GM21423 (cell line): ENCODE results near the gene OR5AS1.
"Not testable (repeated sequence)": the region's sequence is repeated elsewhere in the genome, so short reads cannot be mapped to it uniquely, and the experiment has no call there.

ENCODE experiments used
- ATAC-seq: cut with Tn5 transposase; IDR thresholded peaks from one replicate; pipeline ENCODE4 v1.9.1; 2021; ENCODE audit warnings: mild to moderate bottlenecking, moderate library complexity; ENCODE audit not compliant: unreplicated experiment

Gene OR5AS1

DNA sequence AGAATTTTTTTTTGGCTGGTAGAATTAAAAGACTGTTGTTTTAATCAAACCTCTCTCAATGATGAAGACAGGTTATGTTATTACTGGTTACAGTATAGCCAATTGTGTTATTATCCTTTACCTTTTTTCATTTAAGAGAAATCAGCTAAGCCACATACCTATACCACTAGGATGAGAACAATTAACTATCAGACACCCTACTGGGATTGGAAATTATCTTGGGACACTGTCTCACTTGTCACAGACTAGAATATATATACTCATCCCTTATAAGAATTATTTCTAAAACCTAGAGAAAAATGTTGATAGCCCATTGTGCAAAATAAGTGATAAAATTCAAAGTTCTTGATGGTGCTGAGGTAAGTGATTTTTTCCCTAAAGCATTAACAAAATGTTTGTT is at the start of gene OR5AS1:
Gene OR5AS1 (plus strand): TSS at position 301 of the 400 bp plus-strand sequence. CDS start 2,765 bp downstream, outside the sequence.
- ATAC-seq: no peak

DNA sequence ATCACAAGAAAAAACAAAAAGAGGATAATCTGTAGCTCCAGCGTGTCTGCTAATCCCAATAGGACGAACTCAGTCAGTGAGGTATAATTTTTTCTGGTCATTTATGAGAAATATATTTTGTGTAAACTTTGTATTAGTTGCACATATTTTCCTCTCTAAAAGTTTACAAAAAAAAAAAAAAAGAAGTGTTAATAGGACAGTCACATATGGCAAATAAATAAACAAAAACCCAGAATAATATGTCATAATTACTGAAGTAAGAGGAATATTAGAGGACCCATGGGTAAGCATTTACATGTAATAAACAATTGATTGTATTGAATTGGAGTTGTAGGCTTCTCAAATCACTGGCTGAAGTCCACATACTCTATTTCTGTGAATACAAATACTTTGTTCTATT is 32.9 kb upstream of the OR5AS1 start, which contains the start of gene OR5F1:
Gene OR5F1 (minus strand): TSS at position 101 of the 400 bp plus-strand sequence. CDS start 0 bp downstream, at position 101.
- ATAC-seq: no peak

DNA sequence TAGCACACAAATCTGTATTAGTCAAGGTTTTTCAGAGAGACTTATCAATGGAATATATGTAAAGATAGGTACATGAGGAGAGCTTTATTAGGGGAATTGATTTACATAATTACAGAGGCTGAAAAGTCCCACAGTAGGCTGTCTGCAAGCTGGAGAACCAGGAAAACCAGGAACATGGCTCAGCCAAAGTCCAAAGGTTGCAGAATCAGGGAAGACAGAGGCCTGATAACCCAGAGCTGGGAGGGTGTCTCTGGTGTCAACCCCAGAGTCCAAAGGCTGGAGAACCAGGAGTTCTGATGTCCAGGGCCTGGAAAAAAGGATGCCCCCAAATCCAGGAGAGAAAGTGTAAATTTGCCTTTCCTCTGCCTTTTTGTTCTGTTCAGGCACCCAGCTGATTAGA is 16.7 kb upstream of the OR5AS1 start:
- no peak for ATAC-seq

DNA sequence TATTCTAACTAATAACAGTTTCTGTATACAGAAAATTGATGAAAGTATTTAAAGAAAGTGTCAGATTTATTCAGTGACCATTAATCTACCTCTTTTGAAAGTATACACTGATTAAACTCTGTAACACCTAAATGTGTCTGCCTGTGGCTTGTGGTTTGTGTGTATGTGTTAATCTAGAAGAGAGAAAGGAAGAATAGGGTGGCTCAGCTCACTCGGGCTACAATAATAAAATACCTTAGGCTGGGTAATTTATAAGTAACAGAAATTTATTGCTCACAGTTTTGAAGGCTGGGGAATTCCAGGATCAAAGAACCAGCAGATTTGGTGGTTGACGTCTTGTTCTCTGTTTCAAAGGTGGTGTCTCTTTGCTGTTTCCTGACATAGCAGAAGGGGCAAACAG is 13.6 kb upstream of the OR5AS1 start:
- no peak for ATAC-seq

DNA sequence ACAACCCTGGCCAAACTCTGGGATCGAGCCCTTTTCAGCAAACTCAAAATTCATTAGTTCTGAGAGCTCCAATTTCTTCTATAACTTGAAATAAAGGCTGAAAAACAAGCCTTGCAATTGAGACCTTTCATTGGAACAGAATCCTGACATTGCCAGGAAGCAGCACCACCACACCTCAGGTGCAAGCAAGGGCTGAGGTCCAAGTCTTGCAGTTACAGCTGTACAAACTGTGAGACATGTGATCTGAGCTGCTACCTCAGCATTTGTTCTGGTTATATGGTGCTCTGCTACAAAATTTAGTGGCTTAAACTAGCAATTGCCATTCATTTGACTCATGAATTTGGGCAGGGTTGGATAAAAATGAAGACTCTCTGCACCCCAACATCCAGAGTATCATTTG is 18.1 kb downstream of the OR5AS1 start:
- ATAC-seq: no peak

DNA sequence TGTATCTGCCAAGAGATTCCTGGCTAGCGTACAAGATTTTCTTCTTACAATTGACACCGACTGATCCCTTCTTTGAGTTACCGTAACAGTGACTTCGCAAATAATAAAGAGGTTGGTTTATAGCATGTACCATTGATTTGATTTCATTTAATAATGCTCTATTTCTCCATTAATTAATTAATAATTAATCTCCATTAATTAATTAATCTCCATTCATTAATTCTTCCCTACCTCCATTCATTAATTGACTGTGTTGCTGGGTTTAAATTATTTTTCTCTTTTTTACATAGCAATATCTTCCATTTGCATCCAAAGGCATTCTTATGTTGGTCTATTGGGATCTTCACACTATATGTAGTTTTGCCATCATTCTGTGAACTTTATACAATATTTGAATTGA is 21.0 kb downstream of the OR5AS1 start:
- no peak for ATAC-seq

DNA sequence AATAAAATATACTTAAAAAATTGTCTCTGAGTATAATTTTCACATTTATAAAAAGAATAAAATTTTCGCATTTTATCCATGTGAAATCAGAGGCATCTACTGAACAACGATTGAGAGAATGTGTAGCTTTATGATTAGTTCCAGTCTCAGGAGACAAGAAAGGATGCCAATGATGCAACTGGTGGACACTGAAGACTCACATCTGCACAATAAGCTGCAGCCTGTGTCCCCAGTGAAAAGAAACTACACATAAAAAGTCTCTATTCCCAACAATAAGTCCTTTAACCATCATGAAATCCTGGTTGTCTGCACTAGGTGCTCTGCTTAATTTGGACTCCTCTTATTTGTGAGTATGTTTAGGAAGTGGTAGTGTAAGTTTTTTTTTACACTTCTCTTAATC is 22.0 kb downstream of the OR5AS1 start:
- ATAC-seq: no peak

DNA sequence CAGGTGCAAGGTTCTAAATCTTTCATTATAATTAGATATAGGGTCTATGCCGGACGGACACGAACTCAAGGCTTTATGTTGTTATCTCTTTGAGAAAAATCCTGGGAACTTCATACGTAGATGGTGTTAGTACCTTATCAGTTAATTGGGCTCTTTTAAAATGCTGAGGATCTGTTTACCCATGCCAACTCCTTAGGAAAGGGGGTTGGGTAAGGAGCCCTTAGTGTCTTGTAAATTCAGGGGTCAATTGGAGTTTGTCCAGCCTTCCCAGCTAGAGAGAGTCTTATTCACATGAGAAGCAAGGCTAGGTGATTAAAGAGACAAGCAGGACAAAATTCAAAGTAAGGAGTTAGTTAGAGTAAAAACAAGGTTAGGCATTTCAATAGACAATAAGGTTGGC is 28.9 kb downstream of the OR5AS1 start:
- ATAC-seq: not testable (repeated sequence)

DNA sequence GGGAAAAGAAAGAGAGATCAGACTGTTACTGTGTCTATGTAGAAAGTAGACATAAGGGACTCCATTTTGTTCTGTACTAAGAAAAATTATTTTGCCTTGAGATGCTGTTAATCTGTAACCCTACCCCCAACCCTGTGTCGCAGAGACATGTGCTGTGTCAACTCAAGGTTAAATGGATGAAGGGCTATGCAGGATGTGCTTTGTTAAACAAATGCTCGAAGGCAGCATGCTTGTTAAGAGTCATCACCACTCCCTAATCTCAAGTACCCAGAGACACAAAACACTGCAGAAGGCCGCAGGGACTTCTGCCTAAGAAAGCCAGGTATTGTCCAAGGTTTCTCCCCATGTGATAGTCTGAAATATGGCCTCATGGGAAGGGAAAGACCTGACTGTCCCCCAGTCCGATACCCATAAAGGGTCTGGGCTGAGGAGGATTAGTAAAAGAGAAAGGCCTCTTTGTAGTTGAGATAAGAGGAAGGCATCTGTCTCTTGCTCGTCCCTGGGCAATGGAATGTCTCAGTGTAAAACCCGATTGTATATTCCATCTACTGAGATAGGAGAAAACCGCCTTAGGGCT is 30.3 kb downstream of the OR5AS1 start:
- ATAC-seq: not testable (repeated sequence)

DNA sequence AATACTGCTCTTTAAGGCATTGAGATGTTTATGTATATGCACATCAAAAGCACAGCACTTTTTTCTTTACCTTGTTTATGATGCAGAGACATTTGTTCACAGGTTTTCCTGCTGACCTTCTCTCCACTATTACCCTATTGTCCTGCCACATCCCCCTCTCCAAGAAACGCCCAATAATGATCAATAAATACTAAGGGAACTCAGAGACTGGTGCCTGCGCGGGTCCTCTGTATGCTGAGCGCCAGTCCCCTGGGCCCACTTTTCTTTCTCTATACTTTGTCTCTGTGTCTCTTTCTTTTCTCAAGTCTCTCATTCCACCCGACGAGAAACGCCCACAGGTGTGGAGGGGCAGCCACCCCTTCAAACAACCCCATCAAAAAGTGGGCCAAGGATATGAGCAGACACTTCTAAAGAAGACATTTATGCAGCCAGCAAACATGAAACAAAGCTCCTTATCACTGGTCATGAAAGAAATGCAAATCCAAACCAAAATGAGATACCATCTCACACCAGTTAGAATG is 30.9 kb downstream of the OR5AS1 start:
- ATAC-seq: not testable (repeated sequence)

DNA sequence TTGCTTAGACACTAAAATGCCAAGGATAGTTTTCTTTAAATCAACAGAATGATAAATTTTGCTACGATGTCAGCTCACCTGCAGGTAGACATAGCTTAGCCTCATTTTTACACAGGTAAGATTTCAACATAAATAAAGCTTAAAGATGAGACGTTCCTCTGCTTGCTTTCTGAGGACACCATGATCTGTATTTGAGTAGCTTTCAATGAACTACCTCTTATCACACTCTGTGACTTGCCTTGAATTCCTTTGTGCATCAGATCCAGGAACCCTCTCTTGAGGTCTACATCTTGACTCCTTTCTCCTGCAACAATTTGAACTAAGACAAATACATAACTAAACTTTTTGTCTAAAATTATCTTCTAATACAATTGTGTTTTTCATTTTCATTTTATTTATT is 39.5 kb downstream of the OR5AS1 start:
- no peak for ATAC-seq
